ENCODE data around the gene PRX. TPM values are rescaled to one million over a fixed set of nuclear protein-coding genes. Genes with fewer than 3 reads are reported as not detected.

Gene PRX
- total and polyA plus RNA-seq, 2 of the 4 experiments (the other 2 are of a cell fraction) = 0.90 to 1.7 TPM

DNA sequence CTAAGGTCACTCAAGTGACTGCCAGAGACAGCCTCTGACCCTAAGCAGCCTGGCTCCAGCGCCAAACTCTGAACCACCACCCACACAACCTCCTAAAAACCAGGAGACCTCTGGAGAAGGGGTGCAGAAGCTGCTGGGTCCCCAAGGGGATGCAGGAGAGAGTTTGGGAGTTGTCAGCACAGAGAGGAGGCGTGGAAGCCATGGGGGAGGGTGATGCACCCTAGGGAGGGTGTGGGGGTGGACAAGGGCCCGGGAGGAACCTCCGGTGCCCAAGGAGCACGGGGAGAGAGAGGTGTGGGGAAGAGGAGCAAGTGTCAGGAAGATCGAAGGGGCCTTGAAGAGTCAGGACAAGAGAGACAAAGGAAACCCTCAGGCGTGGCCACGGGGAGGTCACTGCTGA is 21.1 kb downstream of the PRX start:
- ChIA-PET CTCF (no interaction called here), POLR2A (ENCODE audit: unreplicated experiment) (no interaction called here)
- Histone ChIP-seq H3K27me3 (ENCODE audit: control insufficient read depth, insufficient read depth, low read length) (no peaks in the 10 kb centered on the region), H3K4me1 (ENCODE audit: control insufficient read depth, insufficient read depth, low read length) (no peaks in the 10 kb centered on the region), H3K23ac (ENCODE audit: low read depth, low read length) (no peak overlapping the region), H2AFZ (replicated peaks; ENCODE audit: low read length, poor library complexity) (no peak overlapping the region), H4K5ac (ENCODE audit: low read depth, low read length) (no peak overlapping the region), H3K9ac (ENCODE audit: low read depth, low read length) (no peak overlapping the region), H2BK20ac (ENCODE audit: low read depth, low read length) (no peak overlapping the region), H3K9me3 (ENCODE audit: control insufficient read depth, insufficient read depth, low read length) (no peaks in the 10 kb centered on the region), H4K20me1 (ENCODE audit: insufficient read depth, low read length) (no peaks in the 10 kb centered on the region), H4K8ac (ENCODE audit: low read depth in 2 of 2, low read length in 2 of 2) (no peak overlapping the region), H2BK15ac (ENCODE audit: low read depth, low read length) (no peak overlapping the region), H3K36me3 (ENCODE audit: control insufficient read depth, insufficient read depth, low read length) (no peaks in the 10 kb centered on the region), H2BK5ac (ENCODE audit: low read depth, low read length, poor library complexity, severe bottlenecking) (no peak overlapping the region), H4K91ac (ENCODE audit: insufficient read depth, low read depth, low read length) (no peak overlapping the region), H3K56ac (ENCODE audit: extremely low read depth, insufficient read depth, low read length) (no peak overlapping the region), H2BK120ac (ENCODE audit: low read depth, low read length) (no peak overlapping the region), H3K18ac (ENCODE audit: low read depth, low read length) (no peak overlapping the region), H3K4me2 (ENCODE audit: low read depth, low read length) (no peak overlapping the region), H3K27ac (ENCODE audit: insufficient read depth, low read length) (no peak overlapping the region), H3K79me1 (ENCODE audit: low read depth in 1 of 2, low read length in 2 of 2) (no peaks in the 10 kb centered on the region), H2AK9ac (replicated peaks; ENCODE audit: low read depth, low read length, poor library complexity) (no peak overlapping the region), H3K14ac (replicated peaks; ENCODE audit: low read depth, low read length) (no peak overlapping the region), H3K4me3 (ENCODE audit: insufficient read depth, low read depth, low read length) (no peak overlapping the region), H2AK5ac (ENCODE audit: low read depth, low read length) (no peak overlapping the region; the same call in 1 of the 2 replicates), H3K9me1 (ENCODE audit: insufficient read depth, low read length) (no peaks in the 10 kb centered on the region), H3K4ac (ENCODE audit: low read depth, low read length) (no peak overlapping the region)
- 87% methylated on average over 4 of the region's 8 CpGs; no CpG with 5 or more reads in 1 of the 2 experiments for WGBS, 2 experiments (ENCODE audit: extremely low coverage in 2 of 2, insufficient read length in 1 of 2)
- ATAC-seq (ENCODE audit: low read depth) = no peak
- dilution Hi-C loops (cut with HindIII; ENCODE audit: low sequenced_read_pairs, unreplicated experiment) (no loop called here), intact Hi-C loops (cut with micrococcal nuclease) (no loop called here), in situ Hi-C loops (cut with MboI; ENCODE audit: low sequenced_read_pairs) (no loop called here)
- TF ChIP-seq SMC3 (IDR thresholded peaks at IDR 0.05; ENCODE audit: low read depth, low read length) (no peak), RFX5 (IDR thresholded peaks at IDR 0.05; ENCODE audit: low read depth, low read length) (no peak), MXI1 (IDR thresholded peaks at IDR 0.05; ENCODE audit: borderline replicate concordance, low read depth, low read length) (no peak), CEBPB (IDR thresholded peaks at IDR 0.05; ENCODE audit: low read depth, low read length) (no peak), FOS (IDR thresholded peaks at IDR 0.05; ENCODE audit: low read depth, low read length) (no peak), CHD1 (IDR thresholded peaks at IDR 0.05; ENCODE audit: low read depth, low read length) (no peak), RCOR1 (IDR thresholded peaks at IDR 0.05; ENCODE audit: insufficient replicate concordance, low read length) (no peak), NFE2L2 (IDR thresholded peaks at IDR 0.05; ENCODE audit: low read depth, low read length) (no peak)
- DNase-seq = no peak
- BruUV-seq (replicated peaks) = no TSS peak
